ENCODE data around the gene GALNT17. TPM values are rescaled to one million over a fixed set of nuclear protein-coding genes. Genes with fewer than 3 reads are reported as not detected.

GALNT17 gene
- total RNA-seq, 1 donor from 2014 or later: 95.3 TPM

GRCh38 chr7:71364551-71364950 lies 232.6 kb downstream of the GALNT17 start:
- H3K4me3 ChIP-seq: no peak overlapping the region
- no peak for DNase-seq
- no peaks in the 10 kb centered on the region for H3K27me3 ChIP-seq (ENCODE audit: low read depth)
- intact Hi-C loops (cut with micrococcal nuclease): no loop called here
- H3K4me1 ChIP-seq: peaks cover 18% of the 10 kb centered on the region
- H3K27ac ChIP-seq (replicated peaks): no peak overlapping the region
- TF ChIP-seq, protein P1, sequence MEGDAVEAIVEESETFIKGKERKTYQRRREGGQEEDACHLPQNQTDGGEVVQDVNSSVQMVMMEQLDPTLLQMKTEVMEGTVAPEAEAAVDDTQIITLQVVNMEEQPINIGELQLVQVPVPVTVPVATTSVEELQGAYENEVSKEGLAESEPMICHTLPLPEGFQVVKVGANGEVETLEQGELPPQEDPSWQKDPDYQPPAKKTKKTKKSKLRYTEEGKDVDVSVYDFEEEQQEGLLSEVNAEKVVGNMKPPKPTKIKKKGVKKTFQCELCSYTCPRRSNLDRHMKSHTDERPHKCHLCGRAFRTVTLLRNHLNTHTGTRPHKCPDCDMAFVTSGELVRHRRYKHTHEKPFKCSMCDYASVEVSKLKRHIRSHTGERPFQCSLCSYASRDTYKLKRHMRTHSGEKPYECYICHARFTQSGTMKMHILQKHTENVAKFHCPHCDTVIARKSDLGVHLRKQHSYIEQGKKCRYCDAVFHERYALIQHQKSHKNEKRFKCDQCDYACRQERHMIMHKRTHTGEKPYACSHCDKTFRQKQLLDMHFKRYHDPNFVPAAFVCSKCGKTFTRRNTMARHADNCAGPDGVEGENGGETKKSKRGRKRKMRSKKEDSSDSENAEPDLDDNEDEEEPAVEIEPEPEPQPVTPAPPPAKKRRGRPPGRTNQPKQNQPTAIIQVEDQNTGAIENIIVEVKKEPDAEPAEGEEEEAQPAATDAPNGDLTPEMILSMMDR (IDR thresholded peaks at IDR 0.05; ENCODE audit: borderline replicate concordance): no peak
- H3K36me3 ChIP-seq: no peaks in the 10 kb centered on the region
- no peaks in the 10 kb centered on the region for H3K9me3 ChIP-seq (replicated peaks)

DNA sequence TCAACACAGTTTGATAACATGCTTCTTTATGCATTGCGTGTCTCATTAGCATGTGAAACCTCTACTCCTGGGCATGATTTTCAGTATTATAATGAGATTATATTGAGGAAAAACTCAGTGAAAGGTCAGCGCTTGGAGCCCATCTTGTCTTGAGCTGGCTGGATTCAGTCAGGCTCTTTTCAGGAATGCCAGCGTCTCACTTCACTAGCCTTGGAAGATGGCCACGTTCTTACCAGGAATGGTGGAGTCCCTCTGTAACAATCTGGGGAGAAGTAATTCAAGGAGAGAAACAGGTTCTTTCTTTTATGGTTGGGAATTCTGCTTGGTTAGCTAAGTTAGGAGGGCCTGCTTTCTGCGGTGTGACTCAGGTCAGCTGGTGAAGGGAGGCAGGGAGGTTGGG lies 241.0 kb downstream of the GALNT17 start:
- intact Hi-C loops (cut with micrococcal nuclease): no loop called here
- no peaks in the 10 kb centered on the region for H3K27me3 ChIP-seq (ENCODE audit: low read depth)
- H3K4me1 ChIP-seq: no peaks in the 10 kb centered on the region
- H3K9me3 ChIP-seq (replicated peaks): peaks cover 15% of the 10 kb centered on the region
- no peak overlapping the region for H3K27ac ChIP-seq (replicated peaks)
- no peak for DNase-seq
- TF ChIP-seq, protein P1 (IDR thresholded peaks at IDR 0.05; ENCODE audit: borderline replicate concordance): no peak
- H3K4me3 ChIP-seq: no peak overlapping the region
- H3K36me3 ChIP-seq: no peaks in the 10 kb centered on the region

- Histone ChIP-seq H3K27me3 (ENCODE audit: low read depth) (no peaks in the 10 kb centered on the region), H3K9me3 (replicated peaks) (peaks cover 16% of the 10 kb centered on the region), H3K4me1 (no peaks in the 10 kb centered on the region), H3K27ac (replicated peaks) (no peak overlapping the region), H3K4me3 (no peak overlapping the region), H3K36me3 (no peaks in the 10 kb centered on the region)
- intact Hi-C loops (cut with micrococcal nuclease): no loop called here
- TF ChIP-seq, protein P1 (IDR thresholded peaks at IDR 0.05; ENCODE audit: borderline replicate concordance): no peak
- DNase-seq: no peak
Observed at GRCh38 chr7:71377062-71377461, 245.1 kb downstream of the GALNT17 start.

DNA sequence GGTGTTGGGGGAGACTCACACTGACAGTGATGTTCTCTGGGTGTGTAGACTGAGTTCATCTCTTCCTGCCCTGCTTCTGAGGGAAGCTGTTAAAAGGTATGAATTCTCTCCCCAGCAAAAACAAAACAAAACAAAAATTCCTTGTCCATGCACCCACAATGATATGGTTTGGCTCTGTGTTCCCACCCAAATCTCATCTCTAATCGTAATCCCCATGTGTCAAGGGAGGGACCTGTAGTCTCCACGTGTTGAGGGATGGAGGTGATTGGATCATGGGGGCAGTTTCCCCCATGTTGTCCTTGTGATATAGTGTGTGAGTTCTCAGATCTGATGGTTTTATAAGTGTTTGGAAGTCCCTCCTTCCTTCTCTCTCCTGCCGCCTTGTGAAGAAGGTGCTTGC lies 245.5 kb downstream of the GALNT17 start:
- DNase-seq: no peak
- intact Hi-C loops (cut with micrococcal nuclease): no loop called here
- Histone ChIP-seq H3K4me3 (no peak overlapping the region), H3K36me3 (no peaks in the 10 kb centered on the region), H3K27me3 (ENCODE audit: low read depth) (no peaks in the 10 kb centered on the region), H3K4me1 (no peaks in the 10 kb centered on the region), H3K27ac (replicated peaks) (no peak overlapping the region), H3K9me3 (replicated peaks) (peaks cover 16% of the 10 kb centered on the region)
- TF ChIP-seq, protein P1 (IDR thresholded peaks at IDR 0.05; ENCODE audit: borderline replicate concordance): no peak

DNA sequence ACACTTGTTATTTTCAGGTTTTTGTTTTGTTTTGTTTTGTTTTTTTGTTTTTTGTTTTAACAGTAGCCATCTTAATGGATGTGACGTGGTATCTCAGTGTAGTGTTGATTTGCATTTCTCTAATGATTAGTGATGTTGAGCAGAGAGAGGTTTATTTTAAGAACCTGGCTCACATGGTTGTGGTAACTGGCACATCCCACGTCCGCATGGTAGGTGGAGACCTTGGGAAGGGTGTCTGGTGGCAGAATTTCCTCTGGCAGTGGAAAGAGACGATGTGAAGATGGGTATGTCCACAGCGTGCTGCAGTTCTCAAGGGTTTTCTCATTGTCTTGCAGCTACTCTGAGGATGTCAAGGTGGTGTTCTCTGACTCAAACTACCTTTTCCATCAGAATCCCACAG lies 252.2 kb downstream of the GALNT17 start:
- TF ChIP-seq, protein P1 (IDR thresholded peaks at IDR 0.05; ENCODE audit: borderline replicate concordance): no peak
- Histone ChIP-seq H3K9me3 (replicated peaks) (no peaks in the 10 kb centered on the region), H3K36me3 (no peaks in the 10 kb centered on the region), H3K27me3 (ENCODE audit: low read depth) (no peaks in the 10 kb centered on the region), H3K4me1 (peaks cover 15% of the 10 kb centered on the region), H3K27ac (replicated peaks) (no peak overlapping the region), H3K4me3 (no peak overlapping the region)
- no peak for DNase-seq
- intact Hi-C loops (cut with micrococcal nuclease): no loop called here

DNA sequence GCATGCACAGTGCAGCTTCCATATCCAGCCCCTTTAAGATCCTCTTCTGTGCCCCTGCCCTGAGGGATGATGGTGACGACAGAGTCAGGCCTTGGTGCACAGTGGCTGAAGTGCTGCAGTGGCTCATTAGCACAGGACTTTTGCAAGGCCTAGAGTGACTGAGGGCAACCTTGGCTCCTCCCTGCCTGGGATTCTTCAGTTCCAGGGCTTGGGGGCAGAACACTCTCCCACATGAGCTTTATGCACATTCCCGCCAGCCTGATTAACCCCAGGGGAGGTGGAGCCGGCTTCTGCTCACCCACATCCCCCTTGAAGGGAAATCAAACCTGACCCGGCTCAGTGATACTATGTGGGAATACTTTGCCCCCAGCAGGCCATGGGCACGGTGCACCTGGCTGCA lies 253.4 kb downstream of the GALNT17 start:
- TF ChIP-seq, protein P1 (IDR thresholded peaks at IDR 0.05; ENCODE audit: borderline replicate concordance): no peak
- no peak for DNase-seq
- intact Hi-C loops (cut with micrococcal nuclease): no loop called here
- H3K9me3 ChIP-seq (replicated peaks): no peaks in the 10 kb centered on the region
- H3K27me3 ChIP-seq (ENCODE audit: low read depth): no peaks in the 10 kb centered on the region
- H3K4me3 ChIP-seq: no peak overlapping the region
- no peaks in the 10 kb centered on the region for H3K36me3 ChIP-seq
- no peak overlapping the region for H3K27ac ChIP-seq (replicated peaks)
- peaks cover 15% of the 10 kb centered on the region for H3K4me1 ChIP-seq
